ENCODE measurements around the gene ZBTB34. TPM values are rescaled to one million over a fixed set of nuclear protein-coding genes. Genes with fewer than 3 reads are reported as not detected.
A peak's percentile ranks its signal among the peaks of the same experiment; 100 is the strongest.

Gene ZBTB34
- total RNA-seq, 4 donors from 2014 or later = 10.8 to 15.9 (median 13.0) TPM

GRCh38 chr9:126915846-126916543 is 55.6 kb downstream of the ZBTB34 start:
- no peak for DNase-seq (ENCODE audit: low spot score in 2 of 2)
- WGBS = 58% methylated on average over 15 of the region's 15 CpGs
- no peak overlapping the region for H3K27ac ChIP-seq
- no peak for TF ChIP-seq POLR2A (IDR thresholded peaks at IDR 0.05)
- TF ChIP-seq EP300 (IDR thresholded peaks at IDR 0.05) = no peak
- TF ChIP-seq POLR2AphosphoS5 (IDR thresholded peaks at IDR 0.05) = no peak
- no peak for TF ChIP-seq CTCF (IDR thresholded peaks at IDR 0.05)
- peak overlapping the region; percentile 71 for H3K4me3 ChIP-seq
- no peaks in the 10 kb centered on the region for H3K36me3 ChIP-seq
- H3K4me1 ChIP-seq = peaks cover 16% of the 10 kb centered on the region
- H3K9me3 ChIP-seq = no peaks in the 10 kb centered on the region
- no peaks in the 10 kb centered on the region for H3K27me3 ChIP-seq

- no peak for TF ChIP-seq POLR2AphosphoS5 (IDR thresholded peaks at IDR 0.05)
- TF ChIP-seq POLR2A (IDR thresholded peaks at IDR 0.05) = no peak
- TF ChIP-seq EP300 (IDR thresholded peaks at IDR 0.05) = no peak
- TF ChIP-seq CTCF (IDR thresholded peaks at IDR 0.05) = no peak
- H3K36me3 ChIP-seq = no peaks in the 10 kb centered on the region
- H3K4me3 ChIP-seq = no peak overlapping the region
- no peaks in the 10 kb centered on the region for H3K9me3 ChIP-seq
- peaks cover 16% of the 10 kb centered on the region for H3K4me1 ChIP-seq
- 92% methylated on average over 2 of the region's 2 CpGs for WGBS
- H3K27me3 ChIP-seq = no peaks in the 10 kb centered on the region
- DNase-seq (ENCODE audit: low spot score in 2 of 2) = no peak
- H3K27ac ChIP-seq = no peak overlapping the region
These were observed 56.5 kb downstream of the ZBTB34 start for GRCh38 chr9:126916909-126917308.

GRCh38 chr9:126919193-126919592 is 58.8 kb downstream of the ZBTB34 start:
- WGBS = 76% methylated on average over 1 of the region's 1 CpG
- peaks cover 13% of the 10 kb centered on the region for H3K4me1 ChIP-seq
- H3K27me3 ChIP-seq = no peaks in the 10 kb centered on the region
- H3K36me3 ChIP-seq = no peaks in the 10 kb centered on the region
- no peak for DNase-seq (ENCODE audit: low spot score in 2 of 2)
- TF ChIP-seq EP300 (IDR thresholded peaks at IDR 0.05) (no peak), CTCF (IDR thresholded peaks at IDR 0.05) (no peak), POLR2A (IDR thresholded peaks at IDR 0.05) (no peak), POLR2AphosphoS5 (IDR thresholded peaks at IDR 0.05) (no peak)
- H3K4me3 ChIP-seq = no peak overlapping the region
- H3K9me3 ChIP-seq = no peaks in the 10 kb centered on the region
- no peak overlapping the region for H3K27ac ChIP-seq

GRCh38 chr9:126925876-126926275 is 65.4 kb downstream of the ZBTB34 start:
- Histone ChIP-seq H3K4me1 (no peaks in the 10 kb centered on the region), H3K27me3 (no peaks in the 10 kb centered on the region), H3K27ac (no peak overlapping the region), H3K9me3 (no peaks in the 10 kb centered on the region), H3K4me3 (no peak overlapping the region), H3K36me3 (no peaks in the 10 kb centered on the region)
- no peak for DNase-seq (ENCODE audit: low spot score in 2 of 2)
- no peak for TF ChIP-seq POLR2A (IDR thresholded peaks at IDR 0.05)
- no peak for TF ChIP-seq CTCF (IDR thresholded peaks at IDR 0.05)
- no peak for TF ChIP-seq POLR2AphosphoS5 (IDR thresholded peaks at IDR 0.05)
- no peak for TF ChIP-seq EP300 (IDR thresholded peaks at IDR 0.05)

- 88% methylated on average over 2 of the region's 2 CpGs for WGBS
- Histone ChIP-seq H3K27ac (no peak overlapping the region), H3K4me3 (no peak overlapping the region), H3K27me3 (no peaks in the 10 kb centered on the region), H3K4me1 (no peaks in the 10 kb centered on the region), H3K9me3 (no peaks in the 10 kb centered on the region), H3K36me3 (no peaks in the 10 kb centered on the region)
- DNase-seq (ENCODE audit: low spot score in 2 of 2) = no peak
- TF ChIP-seq CTCF (IDR thresholded peaks at IDR 0.05) (no peak), POLR2A (IDR thresholded peaks at IDR 0.05) (no peak), EP300 (IDR thresholded peaks at IDR 0.05) (no peak), POLR2AphosphoS5 (IDR thresholded peaks at IDR 0.05) (no peak)
These were observed 65.9 kb downstream of the ZBTB34 start for GRCh38 chr9:126926364-126926763.
